ENCODE measurements around the gene FUT4.
"Not testable (repeated sequence)": the region's sequence is repeated elsewhere in the genome, so short reads cannot be mapped to it uniquely, and the experiment has no call there.

Gene FUT4, protein sequence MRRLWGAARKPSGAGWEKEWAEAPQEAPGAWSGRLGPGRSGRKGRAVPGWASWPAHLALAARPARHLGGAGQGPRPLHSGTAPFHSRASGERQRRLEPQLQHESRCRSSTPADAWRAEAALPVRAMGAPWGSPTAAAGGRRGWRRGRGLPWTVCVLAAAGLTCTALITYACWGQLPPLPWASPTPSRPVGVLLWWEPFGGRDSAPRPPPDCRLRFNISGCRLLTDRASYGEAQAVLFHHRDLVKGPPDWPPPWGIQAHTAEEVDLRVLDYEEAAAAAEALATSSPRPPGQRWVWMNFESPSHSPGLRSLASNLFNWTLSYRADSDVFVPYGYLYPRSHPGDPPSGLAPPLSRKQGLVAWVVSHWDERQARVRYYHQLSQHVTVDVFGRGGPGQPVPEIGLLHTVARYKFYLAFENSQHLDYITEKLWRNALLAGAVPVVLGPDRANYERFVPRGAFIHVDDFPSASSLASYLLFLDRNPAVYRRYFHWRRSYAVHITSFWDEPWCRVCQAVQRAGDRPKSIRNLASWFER

DNA sequence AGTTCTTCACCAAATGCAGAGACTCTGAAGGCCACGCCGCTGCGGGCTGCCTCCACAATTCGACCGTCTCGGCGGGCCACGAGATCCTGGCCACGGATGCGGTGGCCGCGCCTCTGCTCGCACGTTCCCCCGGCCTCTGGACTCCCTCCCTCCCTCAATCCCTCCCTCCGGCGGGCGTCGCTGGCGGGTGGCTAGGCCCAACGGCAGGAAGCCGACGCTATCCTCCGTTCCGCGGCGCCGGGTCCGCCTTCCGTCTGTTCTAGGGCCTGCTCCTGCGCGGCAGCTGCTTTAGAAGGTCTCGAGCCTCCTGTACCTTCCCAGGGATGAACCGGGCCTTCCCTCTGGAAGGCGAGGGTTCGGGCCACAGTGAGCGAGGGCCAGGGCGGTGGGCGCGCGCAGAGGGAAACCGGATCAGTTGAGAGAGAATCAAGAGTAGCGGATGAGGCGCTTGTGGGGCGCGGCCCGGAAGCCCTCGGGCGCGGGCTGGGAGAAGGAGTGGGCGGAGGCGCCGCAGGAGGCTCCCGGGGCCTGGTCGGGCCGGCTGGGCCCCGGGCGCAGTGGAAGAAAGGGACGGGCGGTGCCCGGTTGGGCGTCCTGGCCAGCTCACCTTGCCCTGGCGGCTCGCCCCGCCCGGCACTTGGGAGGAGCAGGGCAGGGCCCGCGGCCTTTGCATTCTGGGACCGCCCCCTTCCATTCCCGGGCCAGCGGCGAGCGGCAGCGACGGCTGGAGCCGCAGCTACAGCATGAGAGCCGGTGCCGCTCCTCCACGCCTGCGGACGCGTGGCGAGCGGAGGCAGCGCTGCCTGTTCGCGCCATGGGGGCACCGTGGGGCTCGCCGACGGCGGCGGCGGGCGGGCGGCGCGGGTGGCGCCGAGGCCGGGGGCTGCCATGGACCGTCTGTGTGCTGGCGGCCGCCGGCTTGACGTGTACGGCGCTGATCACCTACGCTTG is at the start of gene FUT4:
TSS of gene FUT4 (plus strand) at position 227 of the 951 bp plus-strand sequence. CDS start at position 440, 213 bp downstream.
- DNase-seq: peak; percentile 89

DNA sequence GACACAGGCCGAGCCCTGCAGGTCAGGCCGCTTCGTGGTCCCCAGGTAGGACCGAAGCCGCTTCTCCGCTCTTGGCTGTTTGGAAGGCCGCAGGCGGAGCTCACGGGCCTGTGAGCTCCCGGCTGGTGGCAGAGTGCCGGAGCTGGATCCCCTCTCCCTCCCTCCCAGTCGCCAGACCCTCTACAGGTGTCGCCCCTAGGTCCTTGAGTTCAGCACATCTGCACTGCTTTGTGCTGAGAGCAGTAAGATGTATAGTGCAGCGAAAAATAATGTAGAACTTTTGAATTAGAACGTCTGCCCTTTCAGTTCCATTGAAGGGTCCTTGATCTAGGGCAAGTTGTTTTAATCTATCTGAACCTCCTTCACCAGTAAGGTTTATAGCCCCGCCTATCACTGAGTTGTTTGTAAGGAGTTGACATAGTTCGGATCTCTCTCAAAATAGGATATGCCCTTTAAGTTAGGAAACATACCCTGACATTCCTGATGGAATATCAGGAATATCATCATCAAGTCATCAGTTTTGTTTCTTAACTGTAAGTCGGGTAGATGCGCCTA is 49.5 kb upstream of the FUT4 start:
- DNase-seq: peak; percentile 92

DNA sequence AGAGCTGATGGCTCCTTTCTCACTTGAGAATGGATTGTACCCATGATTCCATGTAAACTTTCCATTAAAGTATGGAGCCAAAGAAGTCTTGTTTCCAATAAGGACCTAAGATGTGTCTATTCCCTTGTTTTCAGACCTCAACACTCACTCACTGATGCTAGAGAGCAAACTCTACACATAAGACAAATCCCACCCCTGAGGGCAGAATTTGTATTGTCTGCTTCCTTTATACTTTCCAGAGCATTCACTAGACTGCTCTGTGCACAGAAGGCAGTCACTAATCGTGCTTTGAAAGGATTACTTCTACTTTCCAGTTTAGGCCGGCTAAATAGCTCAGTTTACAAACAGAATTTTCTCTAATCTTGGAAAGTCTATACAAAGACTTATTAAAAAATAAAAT is 43.5 kb upstream of the FUT4 start:
- no peak for DNase-seq

- DNase-seq: no peak
Measured at GRCh38 chr11:94501522-94501921, 42.2 kb upstream of the FUT4 start.

DNA sequence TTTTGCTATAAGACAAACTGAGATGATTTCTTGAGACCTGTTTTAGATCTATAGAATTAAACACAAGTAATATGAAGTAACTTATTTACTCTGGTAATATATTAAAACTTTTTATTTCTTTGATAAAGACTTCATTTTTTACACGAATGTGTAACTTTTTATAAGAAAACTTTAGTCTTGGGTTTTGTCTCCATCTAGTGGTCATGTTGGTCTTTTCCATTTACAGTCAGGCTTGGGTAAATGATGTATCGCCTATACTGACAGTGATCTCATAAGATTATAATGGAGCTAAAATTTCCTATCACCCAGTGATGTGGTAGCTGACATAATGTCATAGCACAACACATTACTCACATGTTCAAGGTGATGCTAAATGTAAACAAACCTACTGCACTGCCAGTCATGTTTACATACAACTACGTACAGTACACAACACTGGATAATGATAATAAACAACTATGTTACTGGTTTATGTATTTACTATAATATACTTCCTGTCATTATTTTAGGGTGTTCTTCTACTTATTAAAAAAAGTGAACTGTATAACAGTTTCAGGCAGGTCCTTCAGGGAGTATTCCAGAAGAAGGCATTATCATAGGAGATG is 38.9 kb upstream of the FUT4 start:
- DNase-seq: peak; percentile 60

DNA sequence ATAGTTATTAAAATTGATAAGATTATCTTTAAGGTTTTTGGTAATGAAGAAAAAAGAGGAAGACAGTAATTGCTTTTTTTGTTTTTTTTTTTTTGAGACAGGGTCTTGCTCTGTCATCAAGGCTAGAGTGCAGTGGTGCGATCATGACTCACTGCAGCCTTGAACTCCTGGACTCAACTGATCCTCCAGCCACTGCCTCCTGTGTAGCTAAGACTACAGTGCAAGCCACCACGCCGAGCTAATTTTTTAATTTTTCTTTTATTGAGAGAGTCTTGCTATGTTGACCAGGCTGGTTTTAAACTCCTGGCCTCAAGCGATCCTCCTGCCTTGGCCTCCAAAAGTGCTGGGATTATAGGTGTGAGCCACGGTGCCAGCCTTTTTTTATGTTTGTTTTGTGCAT is 37.2 kb upstream of the FUT4 start:
- not testable (repeated sequence) for DNase-seq

DNA sequence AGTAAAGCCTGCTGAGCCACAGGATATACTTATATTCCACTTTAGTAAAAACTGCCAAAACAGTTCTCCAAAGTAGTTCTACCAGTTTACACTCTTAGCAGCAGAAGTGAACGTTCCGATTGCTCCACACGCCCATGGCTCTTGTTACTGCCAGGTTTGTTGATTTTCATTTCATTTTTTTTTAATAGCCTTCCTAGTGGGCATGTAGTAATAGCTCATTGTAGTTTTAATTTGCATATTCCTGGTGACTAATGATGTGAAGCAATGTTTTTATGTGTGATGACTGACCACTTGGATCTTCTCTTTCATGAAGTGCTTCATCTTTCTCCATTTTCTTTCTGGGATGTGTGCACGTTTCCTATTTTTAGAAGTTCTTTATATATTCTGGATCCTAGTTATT is 36.2 kb upstream of the FUT4 start:
- no peak for DNase-seq

- peak; percentile 50 for DNase-seq
Measured at GRCh38 chr11:94511932-94512781, 31.6 kb upstream of the FUT4 start, which contains the start of gene C11orf97. C11orf97 (plus strand) TSS chr11:94512461; CDS start chr11:94512529, 68 bp downstream.

DNA sequence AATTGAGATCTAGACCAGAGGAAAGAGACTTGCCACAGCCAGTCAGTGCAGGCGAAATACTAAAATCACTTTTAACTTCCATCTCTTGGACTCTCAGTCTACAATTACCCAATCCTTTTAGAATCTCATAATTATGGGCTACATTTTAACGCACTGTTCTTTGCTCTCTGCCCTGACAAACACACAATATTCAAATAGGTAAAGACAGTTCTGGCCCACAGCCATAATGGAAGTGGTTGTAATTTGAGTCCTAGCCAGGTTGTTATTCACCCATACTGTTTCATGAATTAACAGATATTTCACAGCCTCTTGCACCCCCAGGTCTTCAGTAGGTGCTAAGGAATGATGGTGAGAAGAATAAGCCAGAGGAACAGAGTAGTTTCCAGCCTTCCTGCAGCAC is 30.6 kb upstream of the FUT4 start:
- peak; percentile 55 for DNase-seq

DNA sequence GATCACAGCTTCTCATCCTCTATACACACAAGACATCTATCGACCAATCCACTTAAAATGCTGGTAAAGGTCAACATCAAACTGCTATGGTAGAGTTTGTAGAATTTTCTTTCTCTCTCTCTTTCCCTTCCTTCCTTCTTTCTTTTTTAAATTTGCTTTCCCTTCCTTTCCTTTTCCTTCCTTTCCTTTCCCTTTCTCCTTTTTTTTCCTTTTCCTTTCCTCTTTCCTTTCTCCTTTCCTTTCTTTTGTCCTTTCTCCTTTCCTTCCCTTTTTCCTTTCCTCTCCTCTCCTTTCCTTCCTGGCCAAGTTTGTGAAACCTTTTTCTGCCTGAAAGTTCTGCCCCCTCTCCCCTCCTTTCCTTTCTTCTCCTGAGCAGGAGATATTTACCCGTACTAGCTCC is 28.3 kb upstream of the FUT4 start:
- DNase-seq: no peak

DNA sequence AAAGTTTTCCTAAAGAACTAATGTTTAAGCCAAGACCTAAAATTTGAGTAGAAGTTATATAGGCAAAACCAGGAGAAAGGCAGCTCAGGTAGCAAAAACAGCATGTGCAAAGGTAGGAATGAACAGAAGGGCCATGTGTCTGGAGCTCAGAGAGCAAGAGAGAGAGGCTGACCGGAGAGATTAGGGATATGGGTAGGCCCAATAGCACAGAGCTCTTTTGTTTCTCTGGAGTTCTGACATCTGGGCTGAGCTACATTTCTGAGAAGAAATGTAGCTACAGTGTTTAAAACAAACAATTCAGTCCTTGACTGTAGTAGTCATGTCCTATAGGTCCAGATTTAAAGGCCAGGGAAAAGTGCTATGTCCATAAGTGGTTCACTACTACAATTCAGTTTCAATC is 27.0 kb upstream of the FUT4 start:
- DNase-seq: no peak

DNA sequence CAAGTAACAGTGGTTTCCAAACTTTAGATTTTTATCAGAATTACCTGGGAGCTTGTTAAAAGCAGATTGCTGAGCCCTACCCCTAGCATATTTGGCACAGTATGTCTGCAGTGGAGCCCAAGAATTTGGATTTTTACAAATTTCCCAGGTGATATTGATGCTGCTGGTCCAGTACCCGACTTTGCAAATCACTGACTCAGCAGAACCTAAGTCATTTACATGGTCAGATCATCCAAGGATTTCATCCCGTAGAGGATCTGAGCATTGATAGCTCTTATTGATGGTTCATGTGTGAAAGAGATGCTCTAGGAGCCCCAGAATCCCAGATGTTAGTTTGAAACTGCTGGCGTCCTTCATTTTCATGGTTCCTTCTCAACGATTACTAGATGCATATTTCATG is 25.4 kb upstream of the FUT4 start:
- no peak for DNase-seq

GRCh38 chr11:94519478-94520084 is 24.1 kb upstream of the FUT4 start:
- DNase-seq: peak; percentile 32

- no peak for DNase-seq
Measured at GRCh38 chr11:94521684-94522083, 22.0 kb upstream of the FUT4 start.

GRCh38 chr11:94524341-94524740 is 19.4 kb upstream of the FUT4 start:
- no peak for DNase-seq

- DNase-seq: peak; percentile 22
Measured at GRCh38 chr11:94525546-94526324, 18.0 kb upstream of the FUT4 start.

- DNase-seq: peak; percentile 23
Measured at GRCh38 chr11:94526645-94527438, 16.9 kb upstream of the FUT4 start.

DNA sequence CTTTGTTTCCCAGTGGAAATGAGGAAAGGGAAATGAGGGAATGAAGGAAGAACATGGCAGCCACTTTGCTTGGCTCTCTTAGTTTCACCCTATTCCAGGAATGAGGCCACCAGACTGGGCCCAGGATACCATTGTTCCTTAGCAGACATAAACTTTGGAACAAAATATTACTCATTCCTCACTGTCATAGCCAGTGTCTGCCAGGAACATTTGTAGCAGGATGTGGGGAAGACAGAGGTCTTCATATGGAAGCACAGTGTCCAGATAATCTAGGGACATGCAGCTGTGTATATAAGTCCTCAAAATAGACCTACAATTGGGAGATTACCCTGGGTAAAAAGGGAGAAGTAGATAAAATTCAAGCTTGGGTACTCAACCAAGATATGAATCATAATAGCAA is 15.2 kb upstream of the FUT4 start:
- no peak for DNase-seq

DNA sequence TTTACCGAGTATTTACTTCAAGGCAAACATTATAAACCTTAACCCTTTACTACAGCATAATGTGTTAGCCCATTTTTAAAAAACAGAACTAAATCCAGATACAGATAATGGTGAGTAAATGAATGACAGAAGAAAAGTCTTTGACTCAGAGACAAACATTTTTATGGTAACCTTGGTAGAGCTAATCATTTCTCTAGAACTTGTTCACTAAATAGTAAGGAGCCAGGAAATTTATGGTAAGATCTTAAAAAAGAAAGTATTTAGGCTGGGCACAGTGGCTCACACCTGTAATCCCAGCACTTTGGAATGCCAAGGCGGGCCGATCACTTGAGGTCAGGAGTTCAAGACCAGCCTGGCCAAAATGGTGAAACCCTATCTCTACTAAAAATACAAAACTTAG is 11.5 kb upstream of the FUT4 start:
- DNase-seq: no peak

DNA sequence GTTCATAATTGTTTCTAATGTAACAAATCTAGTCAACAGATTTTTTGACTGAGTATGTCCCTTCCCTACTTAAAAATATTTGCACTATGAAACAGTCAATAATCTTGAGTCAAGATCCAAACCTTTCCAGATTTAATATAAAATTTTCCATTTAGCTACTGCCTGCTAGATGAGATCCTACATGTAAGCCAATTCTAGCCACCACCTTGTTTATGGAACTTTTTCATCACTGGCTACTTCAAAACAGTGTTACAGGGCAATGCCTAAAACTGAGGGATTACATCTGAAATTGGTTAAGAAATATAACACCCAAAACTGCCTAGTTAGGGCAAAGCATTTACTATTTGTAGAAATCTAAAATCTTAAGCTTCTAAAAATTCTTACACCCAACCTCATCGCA is 10.5 kb upstream of the FUT4 start:
- no peak for DNase-seq

Data from KG1 (cell line).